Suppressor macrophage treated with lipopolysaccharide for 4 hours (primary cell): ENCODE results near the gene SIGLEC12.
"Not testable (repeated sequence)": the region's sequence is repeated elsewhere in the genome, so short reads cannot be mapped to it uniquely, and the experiment has no call there.

Source experiments
- DNase-seq: peaks from one replicate; pipeline ENCODE4 v3.0.0-alpha.2; 2020

Gene SIGLEC12

GRCh38 chr19:51457351-51458013 lies 44.1 kb downstream of the SIGLEC12 start:
- no peak for DNase-seq

DNA sequence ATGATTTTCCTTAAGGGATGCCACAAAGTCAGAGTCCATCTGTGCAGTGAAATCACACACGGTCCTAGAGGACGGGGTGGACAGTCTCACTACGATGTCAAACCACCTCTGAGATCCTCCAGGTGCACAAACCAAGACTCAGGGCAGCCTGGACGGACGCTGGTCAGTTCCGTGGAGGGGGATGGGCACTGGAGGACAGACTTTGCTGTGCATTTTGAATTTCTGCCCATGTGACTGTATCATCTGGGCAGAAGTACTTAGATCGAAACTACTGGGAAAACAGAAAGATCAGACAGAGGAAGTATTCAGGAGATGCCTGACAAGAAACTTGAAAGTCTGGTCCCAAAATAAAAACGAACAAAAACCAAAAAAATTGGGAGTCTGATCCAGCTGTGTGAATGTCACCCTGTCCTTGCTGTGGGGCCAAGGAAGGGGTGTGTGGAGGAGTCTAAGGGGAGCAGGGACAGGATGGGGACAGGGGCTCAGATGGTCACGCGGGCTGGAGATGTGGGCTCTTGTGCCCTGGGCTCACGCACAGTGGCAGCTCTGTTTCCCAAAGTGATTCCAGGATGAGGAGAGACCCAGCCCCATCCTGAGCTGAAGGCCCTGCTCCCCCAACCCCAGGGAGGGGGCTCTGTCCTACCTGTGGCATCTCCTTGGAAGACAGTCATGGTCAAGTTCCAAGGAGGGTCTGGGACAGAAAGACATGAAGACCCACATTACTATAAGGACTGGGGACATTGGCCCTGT lies 44.9 kb downstream of the SIGLEC12 start:
- no peak for DNase-seq

GRCh38 chr19:51450730-51451307 lies 50.8 kb downstream of the SIGLEC12 start:
- DNase-seq, result no peak

GRCh38 chr19:51448411-51449016 lies 53.1 kb downstream of the SIGLEC12 start:
- DNase-seq, result peak; percentile 29

DNA sequence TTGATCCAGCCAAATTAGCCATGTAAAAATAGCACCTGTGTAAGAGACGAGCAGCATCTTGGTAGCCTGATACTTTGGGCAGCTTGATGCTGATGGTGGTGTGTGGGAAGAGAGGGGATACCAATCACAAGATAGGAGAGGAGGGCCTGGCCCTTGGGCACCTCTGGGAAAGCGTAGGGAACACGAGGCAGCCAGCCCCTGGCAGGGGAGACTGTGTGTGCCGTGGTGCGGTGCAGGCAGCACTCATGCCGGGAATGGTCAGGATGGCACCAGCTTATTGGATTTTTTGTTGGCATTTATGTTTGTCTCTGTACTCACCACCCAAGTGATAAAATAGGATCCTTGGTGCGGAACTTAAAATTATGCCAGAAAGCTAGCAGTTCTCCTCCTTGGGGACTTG lies 53.6 kb downstream of the SIGLEC12 start:
- no peak for DNase-seq

GRCh38 chr19:51447510-51447909 lies 54.1 kb downstream of the SIGLEC12 start:
- not testable (repeated sequence) for DNase-seq

GRCh38 chr19:51441410-51442390 lies 59.9 kb downstream of the SIGLEC12 start:
- DNase-seq, result peak; percentile 60
